ENCODE results near the gene FBXL19. TPM values are rescaled to one million over a fixed set of nuclear protein-coding genes. Genes with fewer than 3 reads are reported as not detected.
A peak's percentile ranks its signal among the peaks of the same experiment; 100 is the strongest.

Gene FBXL19
- total and polyA plus RNA-seq, 2 of the 13 experiments (the other 11 are each of a cell fraction or from before 2014, with no cell fraction given), result 6.0 to 13.7 TPM

GRCh38 chr16:30951750-30952149, 28.4 kb downstream of the FBXL19 start:
- Histone ChIP-seq H3K9ac (ENCODE audit: insufficient read depth, low read depth, low read length) (no peak overlapping the region), H3K27ac (ENCODE audit: extremely low read length, insufficient read depth, low read length) (no peak overlapping the region), H3K79me2 (ENCODE audit: insufficient read depth, low read length) (peaks cover 5% of the 10 kb centered on the region), H3K4me3 (replicated peaks in 1 of 3; ENCODE audit: insufficient read depth in 1 of 3, low read depth in 2 of 3, low read length in 3 of 3) (no peak overlapping the region), H3K9me3 (ENCODE audit: low read length) (no peaks in the 10 kb centered on the region), H3K36me3 (replicated peaks in 1 of 2; ENCODE audit: control insufficient read depth in 1 of 2, insufficient read depth in 2 of 2, low read length in 2 of 2) (0 out of 5 replicates have a peak, but pooled peaks cover 0 to 4% of the 10 kb centered on the region in 2 experiments), H2AFZ (ENCODE audit: low read length) (no peak overlapping the region), H3K4me1 (ENCODE audit: insufficient read depth, low read length) (peaks cover 63% of the 10 kb centered on the region), H3K27me3 (ENCODE audit: control insufficient read depth in 1 of 2, insufficient read depth in 2 of 2, low read length in 2 of 2) (no peaks in the 10 kb centered on the region; a peak in 1 of 5 replicates), H3K4me2 (ENCODE audit: low read depth, low read length) (no peak overlapping the region), H4K20me1 (ENCODE audit: insufficient read depth, low read length) (no peaks in the 10 kb centered on the region)
- TF ChIP-seq CBX1 (IDR thresholded peaks at IDR 0.05; ENCODE audit: low read depth) (no peak), WIZ (CRISPR knock-in tag; IDR thresholded peaks at IDR 0.05) (no peak), ATF3 (CRISPR knock-in tag; IDR thresholded peaks at IDR 0.05) (no peak), PHF21A (CRISPR knock-in tag; IDR thresholded peaks at IDR 0.05) (no peak), RBFOX2 (IDR thresholded peaks at IDR 0.05; ENCODE audit: low read depth, low read length) (0 out of 2 replicates have a peak, but pooled peaks have one; percentile 18), PTBP1 (IDR thresholded peaks at IDR 0.05; ENCODE audit: low read depth, low read length, poor library complexity, severe bottlenecking) (no peak), AGO2 (optimal IDR thresholded peaks at IDR 0.05; ENCODE audit: low read depth, low read length) (peak; percentile 42)
- FAIRE-seq (no peak), ATAC-seq (no peak), DNase-seq (ENCODE audit: low spot score) (no peak)
- 79% methylated on average over 3 of the region's 3 CpGs for WGBS (ENCODE audit: low lambda C conversion rate)
- intact Hi-C loops (cut with micrococcal nuclease; ENCODE audit: unreplicated experiment), result loop anchor here (10.0 kb wide), 2 partner anchors 143 to 193 kb away; partner anchors contain the start of gene VKORC1
- no TSS peak for BruUV-seq (replicated peaks)
- in situ Hi-C loops (cut with HindIII; ENCODE audit: extremely low pct_ligation_motif_present, low pct_unique_long_range_greater_than_20kb), result no loop called here
- ChIA-PET CTCF (ENCODE audit: low intra/inter-chr PET ratio, low total read pairs) (no interaction called here), POLR2A (no interaction called here)

DNA sequence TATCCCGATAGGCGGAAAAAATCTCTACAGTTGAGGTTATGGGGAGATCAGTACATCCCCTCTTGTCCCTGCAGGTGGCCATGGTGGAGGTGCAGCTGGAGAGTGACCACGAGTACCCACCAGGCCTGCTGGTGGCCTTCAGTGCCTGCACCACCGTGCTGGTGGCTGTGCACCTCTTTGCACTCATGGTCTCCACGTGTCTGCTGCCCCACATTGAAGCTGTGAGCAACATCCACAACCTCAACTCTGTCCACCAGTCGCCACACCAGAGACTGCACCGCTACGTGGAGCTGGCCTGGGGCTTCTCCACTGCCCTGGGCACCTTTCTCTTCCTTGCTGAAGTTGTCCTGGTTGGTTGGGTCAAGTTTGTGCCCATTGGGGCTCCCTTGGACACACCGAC, 29.7 kb downstream of the FBXL19 start:
- no peaks in the 10 kb centered on the region; a peak in 1 of 5 replicates for H3K27me3 ChIP-seq (ENCODE audit: control insufficient read depth in 1 of 2, insufficient read depth in 2 of 2, low read length in 2 of 2)
- POLR2A ChIA-PET, result interaction anchor here (1.3 to 3.1 kb wide), 10 partner anchors 11 to 189 kb away, joined by 3 to 20 read pairs (median 9); partner anchors contain the start of genes FBXL19, HSD3B7, KAT8 and STX4
- no peaks in the 10 kb centered on the region for H4K20me1 ChIP-seq (ENCODE audit: insufficient read depth, low read length)
- H3K9me3 ChIP-seq (ENCODE audit: low read length), result no peaks in the 10 kb centered on the region
- intact Hi-C loops (cut with micrococcal nuclease; ENCODE audit: unreplicated experiment), result loop anchor here (1.0 to 10.0 kb wide), 3 partner anchors 32 to 192 kb away; partner anchors contain the start of genes HSD3B7 and VKORC1
- peaks cover 5% of the 10 kb centered on the region for H3K79me2 ChIP-seq (ENCODE audit: insufficient read depth, low read length)
- FAIRE-seq, result peak; percentile 4
- H3K4me2 ChIP-seq (ENCODE audit: low read depth, low read length), result peak overlapping the region; percentile 67
- no peak overlapping the region for H2AFZ ChIP-seq (ENCODE audit: low read length)
- 77% methylated on average over 7 of the region's 9 CpGs for WGBS (ENCODE audit: low lambda C conversion rate)
- peak overlapping the region; percentile 97 for H3K27ac ChIP-seq (ENCODE audit: extremely low read length, insufficient read depth, low read length)
- in situ Hi-C loops (cut with HindIII; ENCODE audit: extremely low pct_ligation_motif_present, low pct_unique_long_range_greater_than_20kb), result no loop called here
- peak overlapping the region; percentile 4; the same call in 1 of the 2 replicates for H3K9ac ChIP-seq (ENCODE audit: insufficient read depth, low read depth, low read length)
- no peak for DNase-seq (ENCODE audit: low spot score)
- CTCF ChIA-PET (ENCODE audit: low intra/inter-chr PET ratio, low total read pairs), result interaction anchor here (0.8 to 1.2 kb wide), 4 partner anchors 11 to 142 kb away, joined by 4 to 8 read pairs (median 4); partner anchors contain the start of gene VKORC1
- no TSS peak for BruUV-seq (replicated peaks)
- H3K4me1 ChIP-seq (ENCODE audit: insufficient read depth, low read length), result peaks cover 65% of the 10 kb centered on the region
- H3K36me3 ChIP-seq (replicated peaks in 1 of 2; ENCODE audit: control insufficient read depth in 1 of 2, insufficient read depth in 2 of 2, low read length in 2 of 2), result no peaks in the 10 kb centered on the region
- ATAC-seq, result no peak
- peak overlapping the region in 1 of 3 experiments; percentile 42; a peak in 1 of 6 replicates for H3K4me3 ChIP-seq (replicated peaks in 1 of 3; ENCODE audit: insufficient read depth in 1 of 3, low read depth in 2 of 3, low read length in 3 of 3)
- peak; percentile 27; the same call in 1 of the 2 replicates for TF ChIP-seq ZBTB38 (CRISPR knock-in tag; IDR thresholded peaks at IDR 0.05)
- TF ChIP-seq SP1 (IDR thresholded peaks at IDR 0.05), result no peak
- 0 out of 2 replicates have a peak, but pooled peaks have one; percentile 8 for TF ChIP-seq SP1 (CRISPR knock-in tag; IDR thresholded peaks at IDR 0.05)
- TF ChIP-seq ZFP91 (CRISPR knock-in tag; IDR thresholded peaks at IDR 0.05; ENCODE audit: borderline replicate concordance), result peak; percentile 64; the same call in 1 of the 2 replicates
- TF ChIP-seq KLF16 (CRISPR knock-in tag; IDR thresholded peaks at IDR 0.05), result peak in 1 of 2 experiments; percentile 86; a peak in 1 of 4 replicates
- no peak for TF ChIP-seq JUND (CRISPR knock-in tag; IDR thresholded peaks at IDR 0.05)
- TF ChIP-seq CAMTA2 (CRISPR knock-in tag; IDR thresholded peaks at IDR 0.05; ENCODE audit: borderline replicate concordance), result 0 out of 2 replicates have a peak, but pooled peaks have one; percentile 11
- TF ChIP-seq ZNF768 (CRISPR knock-in tag; IDR thresholded peaks at IDR 0.05), result peak; percentile 59; the same call in 1 of the 2 replicates
- TF ChIP-seq ZNF24 (IDR thresholded peaks at IDR 0.05), result no peak

All from HepG2 (cell line).